NCI-H1436 treated with DMSO at 0.1 percent for 48 hours (cell line): Measurements from ENCODE around the gene FBXL17.
A peak's percentile ranks its signal among the peaks of the same experiment; 100 is the strongest.

Experiments used
- DNase-seq: peaks from one replicate; lab custom pipeline; 2025; lab: John Stamatoyannopoulos, UW

The FBXL17 gene

GRCh38 chr5:108373426-108373825 is 8.5 kb downstream of the FBXL17 start:
- DNase-seq, result no peak

GRCh38 chr5:108372369-108372768 is 9.5 kb downstream of the FBXL17 start:
- no peak for DNase-seq

GRCh38 chr5:108371263-108371662 is 10.6 kb downstream of the FBXL17 start:
- DNase-seq, result no peak

GRCh38 chr5:108369167-108369566 is 12.7 kb downstream of the FBXL17 start:
- DNase-seq, result no peak

GRCh38 chr5:108367679-108368334 is 14.1 kb downstream of the FBXL17 start:
- DNase-seq, result no peak

GRCh38 chr5:108366500-108366899 is 15.4 kb downstream of the FBXL17 start:
- DNase-seq, result no peak

- no peak for DNase-seq
Observed at GRCh38 chr5:108361771-108362170, 20.1 kb downstream of the FBXL17 start.

- no peak for DNase-seq
Observed at GRCh38 chr5:108361239-108361638, 20.7 kb downstream of the FBXL17 start.

GRCh38 chr5:108360280-108360679 is 21.6 kb downstream of the FBXL17 start:
- no peak for DNase-seq

GRCh38 chr5:108356286-108356685 is 25.6 kb downstream of the FBXL17 start:
- no peak for DNase-seq

- DNase-seq, result no peak
Observed at GRCh38 chr5:108353087-108353486, 28.8 kb downstream of the FBXL17 start.

- DNase-seq, result peak; percentile 33
Observed at GRCh38 chr5:108345541-108346171, 36.2 kb downstream of the FBXL17 start.

- DNase-seq, result no peak
Observed at GRCh38 chr5:108344103-108344822, 37.6 kb downstream of the FBXL17 start.

GRCh38 chr5:108341866-108342265 is 40.0 kb downstream of the FBXL17 start:
- no peak for DNase-seq

- DNase-seq, result no peak
Observed at GRCh38 chr5:108340131-108340530, 41.8 kb downstream of the FBXL17 start.

- no peak for DNase-seq
Observed at GRCh38 chr5:108339220-108339619, 42.7 kb downstream of the FBXL17 start.

GRCh38 chr5:108334225-108334624 is 47.7 kb downstream of the FBXL17 start:
- DNase-seq, result no peak

- no peak for DNase-seq
Observed at GRCh38 chr5:108326982-108327381, 54.9 kb downstream of the FBXL17 start.

- DNase-seq, result no peak
Observed at GRCh38 chr5:108324886-108325285, 57.0 kb downstream of the FBXL17 start.

GRCh38 chr5:108321341-108321740 is 60.6 kb downstream of the FBXL17 start:
- no peak for DNase-seq

GRCh38 chr5:108320231-108320630 is 61.7 kb downstream of the FBXL17 start:
- DNase-seq, result no peak

GRCh38 chr5:108315829-108316228 is 66.1 kb downstream of the FBXL17 start:
- DNase-seq, result no peak

GRCh38 chr5:108312258-108312657 is 69.6 kb downstream of the FBXL17 start:
- no peak for DNase-seq
